HG03575 (cell line): ENCODE results near the gene NDUFA12.
"Not testable (repeated sequence)": the region's sequence is repeated elsewhere in the genome, so short reads cannot be mapped to it uniquely, and the experiment has no call there.

Source experiments
- ATAC-seq: cut with Tn5 transposase; IDR thresholded peaks from one replicate; pipeline ENCODE4 v1.9.1; 2021; ENCODE audit not compliant: unreplicated experiment, insufficient number of reproducible peaks, low FRiP score; ENCODE audit errors: extremely low read depth

The NDUFA12 gene

GRCh38 chr12:95003213-95003920 is at the start of gene NDUFA12:
TSS of gene NDUFA12 (minus strand) at chr12:95003697. CDS start at chr12:95003680, 17 bp downstream.
- peak; percentile 75 for ATAC-seq

GRCh38 chr12:95051241-95051640 is 47.7 kb upstream of the NDUFA12 start:
- ATAC-seq: no peak

GRCh38 chr12:95037906-95038305 is 34.4 kb upstream of the NDUFA12 start:
- ATAC-seq: no peak

GRCh38 chr12:95034750-95035149 is 31.3 kb upstream of the NDUFA12 start:
- no peak for ATAC-seq

- ATAC-seq: no peak
Measured at GRCh38 chr12:95022477-95022876, 19.0 kb upstream of the NDUFA12 start.

- ATAC-seq: no peak
Measured at GRCh38 chr12:95017482-95017881, 14.0 kb upstream of the NDUFA12 start.

- no peak for ATAC-seq
Measured at GRCh38 chr12:95016120-95016519, 12.6 kb upstream of the NDUFA12 start.

- no peak for ATAC-seq
Measured at GRCh38 chr12:95014554-95014953, 11.1 kb upstream of the NDUFA12 start.

- no peak for ATAC-seq
Measured at GRCh38 chr12:95006206-95006605, 2.7 kb upstream of the NDUFA12 start.

GRCh38 chr12:95004610-95005009 is 1.1 kb upstream of the NDUFA12 start:
- no peak for ATAC-seq

GRCh38 chr12:95003921-95004272 is 400 bp upstream of the NDUFA12 start:
- ATAC-seq: no peak

GRCh38 chr12:95002754-95003153 is 743 bp downstream of the NDUFA12 start:
- ATAC-seq: no peak

GRCh38 chr12:94998326-94998725 is 5.2 kb downstream of the NDUFA12 start:
- no peak for ATAC-seq

GRCh38 chr12:94997726-94998125 is 5.8 kb downstream of the NDUFA12 start:
- no peak for ATAC-seq

GRCh38 chr12:94997061-94997460 is 6.4 kb downstream of the NDUFA12 start:
- ATAC-seq: no peak

- ATAC-seq: no peak
Measured at GRCh38 chr12:94994312-94994711, 9.2 kb downstream of the NDUFA12 start.

GRCh38 chr12:94993855-94994254 is 9.6 kb downstream of the NDUFA12 start:
- not testable (repeated sequence) for ATAC-seq

GRCh38 chr12:94990222-94990621 is 13.3 kb downstream of the NDUFA12 start:
- no peak for ATAC-seq

GRCh38 chr12:94988471-94988870 is 15.0 kb downstream of the NDUFA12 start:
- ATAC-seq: no peak

- ATAC-seq: no peak
Measured at GRCh38 chr12:94987801-94988200, 15.7 kb downstream of the NDUFA12 start.

- no peak for ATAC-seq
Measured at GRCh38 chr12:94987076-94987669, 16.3 kb downstream of the NDUFA12 start.
